Measurements from ENCODE around the gene ZCCHC14.
"Not testable (repeated sequence)": the region's sequence is repeated elsewhere in the genome, so short reads cannot be mapped to it uniquely, and the experiment has no call there.

Gene ZCCHC14

DNA sequence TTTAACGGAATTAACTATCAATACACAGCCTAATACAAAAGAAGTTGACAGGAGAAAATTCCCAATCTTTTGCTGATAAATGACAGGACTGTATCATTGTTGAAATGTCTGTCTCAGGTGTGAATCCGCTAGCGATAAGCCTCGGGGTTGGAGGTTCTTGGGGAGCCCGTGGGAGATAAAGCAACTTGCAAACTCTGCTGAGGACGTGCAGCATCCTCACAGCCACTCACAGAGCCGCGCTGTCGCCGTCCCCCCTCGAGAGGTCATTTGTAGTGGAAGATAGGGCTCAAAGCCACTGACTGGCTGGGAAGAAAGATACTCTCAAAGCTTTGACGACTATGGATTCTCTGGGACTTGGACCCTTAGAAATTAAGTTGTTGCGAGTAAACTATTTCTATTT is 83.7 kb downstream of the ZCCHC14 start:
- DNase-seq (ENCODE audit: low spot score): no peak

DNA sequence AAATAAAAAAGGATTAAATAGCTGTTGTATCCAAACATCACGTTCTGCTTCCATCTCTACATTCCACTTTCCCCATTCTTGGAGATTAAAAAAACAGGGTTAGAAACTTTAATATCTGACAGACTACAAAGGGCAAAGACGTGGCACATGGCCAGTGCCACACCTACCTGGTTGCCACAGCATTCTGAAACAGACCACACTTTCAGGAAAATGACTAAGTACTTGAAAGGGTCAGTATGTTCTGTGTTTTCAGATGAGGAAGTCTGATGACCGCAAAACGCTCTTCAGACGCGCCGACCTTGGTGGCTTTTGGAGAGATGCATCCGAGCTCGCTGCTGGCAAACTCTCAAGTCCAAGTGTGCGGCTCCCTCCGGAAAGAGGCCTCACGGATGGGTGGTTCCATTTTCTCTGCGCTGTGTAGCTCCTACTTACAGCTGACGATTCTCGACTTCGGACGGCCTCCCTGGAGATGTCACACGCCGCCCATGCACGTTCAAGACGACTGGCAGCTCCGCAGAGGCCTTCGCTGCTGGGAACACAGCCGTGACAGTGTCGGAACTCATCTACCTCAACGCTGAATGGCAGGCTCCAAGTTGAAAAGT is 85.2 kb downstream of the ZCCHC14 start:
- peak; percentile 22 for DNase-seq (ENCODE audit: low spot score)

- no peak for DNase-seq (ENCODE audit: low spot score)
Observed at GRCh38 chr16:87406495-87407088, 86.2 kb downstream of the ZCCHC14 start.

GRCh38 chr16:87404764-87405625 is 87.8 kb downstream of the ZCCHC14 start:
- DNase-seq (ENCODE audit: low spot score): no peak

DNA sequence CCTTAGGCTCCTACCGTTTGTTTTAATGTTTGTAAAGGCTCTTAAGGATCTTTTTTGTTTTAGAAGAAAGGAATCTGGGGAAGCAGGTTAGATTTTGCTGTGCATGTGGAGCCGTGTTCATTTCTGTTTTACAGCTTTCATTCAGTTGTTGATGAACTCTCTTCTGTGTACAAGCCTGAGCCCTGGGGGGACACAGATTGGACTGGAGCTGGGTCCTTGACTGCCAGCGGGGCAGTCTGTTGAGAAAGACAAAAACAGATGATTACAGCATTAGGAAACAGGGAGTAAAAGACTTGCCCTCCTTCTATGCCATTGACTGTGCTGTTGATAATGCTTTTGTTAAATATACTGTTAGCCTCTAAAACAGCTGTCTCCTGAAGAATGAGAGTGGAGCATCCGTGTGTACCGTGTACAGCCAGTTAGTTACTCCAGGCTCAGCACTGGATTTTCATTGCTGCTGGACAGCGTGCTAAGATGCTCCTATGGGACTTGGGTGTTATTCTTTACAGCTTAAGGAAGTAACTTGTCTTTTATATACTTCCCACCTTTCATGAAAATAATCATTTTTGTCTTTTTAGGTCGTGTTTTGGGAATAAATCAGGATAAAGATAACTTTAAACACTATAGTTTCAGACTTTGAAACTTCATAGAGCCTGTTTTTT is 97.5 kb downstream of the ZCCHC14 start:
- no peak for DNase-seq (ENCODE audit: low spot score)

DNA sequence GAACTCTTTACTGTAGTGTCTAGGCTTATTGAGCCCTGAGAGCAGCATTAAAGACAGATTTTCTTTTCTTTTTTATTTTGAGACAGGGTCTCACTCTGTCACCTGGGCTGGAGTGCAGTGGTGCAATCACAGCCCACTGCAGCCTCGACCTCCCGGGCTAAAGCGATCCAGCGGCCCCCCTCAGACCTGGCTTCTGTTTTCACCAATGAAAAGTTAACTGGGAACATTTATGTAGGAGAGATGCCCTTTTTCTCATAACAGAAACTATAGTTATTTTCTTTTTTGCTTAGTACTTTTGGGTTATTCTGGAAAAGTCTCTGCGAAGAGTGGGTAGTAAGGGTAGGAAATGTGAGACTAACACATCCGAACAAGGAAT is 99.2 kb downstream of the ZCCHC14 start:
- DNase-seq (ENCODE audit: low spot score): no peak

DNA sequence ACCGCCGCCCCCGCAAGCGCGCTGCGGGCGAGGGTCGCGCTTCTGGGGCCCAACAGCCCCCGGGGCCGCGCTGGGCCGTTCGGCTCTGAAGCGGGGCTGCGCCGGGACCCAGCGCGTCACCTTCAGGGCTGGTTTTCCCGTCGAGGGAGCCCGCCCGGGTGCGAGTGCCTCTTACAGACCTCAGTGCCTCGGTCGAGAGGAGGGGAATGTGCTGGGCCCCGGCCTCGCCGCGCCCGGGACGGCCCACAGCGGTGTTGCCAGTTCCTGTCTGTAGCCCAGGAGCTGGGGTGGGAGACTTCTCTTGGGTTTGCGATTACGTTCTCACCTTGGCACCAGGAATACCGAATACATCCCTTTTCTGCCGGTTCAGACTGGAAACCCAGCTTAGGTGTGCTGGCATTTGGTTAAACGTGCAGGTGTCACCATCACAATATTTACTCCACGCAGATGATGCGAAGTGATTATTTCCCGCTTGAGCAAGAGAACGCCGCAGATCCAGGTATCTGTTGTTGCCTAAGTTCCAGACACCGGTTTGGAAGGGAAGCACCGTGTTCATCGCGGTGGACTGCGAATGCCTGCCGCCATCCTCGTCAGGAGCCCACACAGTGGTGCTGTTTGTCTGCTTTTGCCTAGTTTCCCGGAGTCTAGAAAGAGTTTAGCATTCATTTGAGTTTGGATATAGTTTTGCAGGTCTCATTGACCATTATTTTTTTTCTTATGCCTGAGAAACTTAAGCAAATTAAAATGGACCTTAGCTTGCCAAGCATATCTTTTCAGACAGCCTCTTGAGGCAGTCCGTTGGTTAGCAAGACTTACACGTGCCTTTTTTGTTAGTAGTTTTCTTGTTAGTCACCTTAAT is 99.8 kb downstream of the ZCCHC14 start:
- peak; percentile 15 for DNase-seq (ENCODE audit: low spot score)

- peak; percentile 98 for DNase-seq (ENCODE audit: low spot score)
Observed at GRCh38 chr16:87391950-87392820, 100.6 kb downstream of the ZCCHC14 start, which contains the start of gene MAP1LC3B. Gene MAP1LC3B, plus strand, starts transcription at chr16:87392336. Its CDS starts 92 bp downstream, at chr16:87392428.

- no peak for DNase-seq (ENCODE audit: low spot score)
Observed at GRCh38 chr16:87391324-87391949, 101.4 kb downstream of the ZCCHC14 start.

DNA sequence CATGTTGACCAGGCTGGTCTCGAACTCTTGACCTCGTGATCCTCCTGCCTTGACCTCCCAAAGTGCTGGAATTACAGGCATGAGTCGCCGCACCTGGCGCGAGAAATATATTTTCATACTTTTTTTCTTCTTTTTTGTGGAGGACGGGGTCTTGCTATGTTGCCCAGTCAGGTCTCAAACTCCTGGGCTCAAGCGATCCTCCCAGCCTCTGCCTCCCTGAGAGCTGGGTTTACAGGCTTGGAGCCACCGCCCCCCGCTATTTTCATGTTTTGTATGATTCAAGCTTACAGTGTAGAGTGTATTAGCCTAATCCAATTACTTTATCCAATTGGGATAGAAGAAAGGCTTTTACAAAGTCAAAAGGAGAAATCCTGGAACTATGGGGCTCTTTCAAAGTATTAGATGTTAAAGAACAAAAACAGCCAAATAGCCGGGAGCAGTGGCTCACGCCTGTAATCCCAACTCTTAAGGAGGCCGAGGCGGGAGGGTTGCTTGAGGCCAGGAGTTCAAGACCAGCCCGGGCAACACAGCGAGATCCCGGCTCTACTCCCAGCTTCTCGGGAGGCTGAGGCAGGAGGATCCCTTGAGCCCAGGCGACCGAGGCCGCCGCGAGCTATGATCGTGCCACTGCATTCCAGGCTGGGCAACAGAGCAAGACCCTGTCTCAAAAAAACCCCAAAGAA is 102.0 kb downstream of the ZCCHC14 start:
- no peak for DNase-seq (ENCODE audit: low spot score)

DNA sequence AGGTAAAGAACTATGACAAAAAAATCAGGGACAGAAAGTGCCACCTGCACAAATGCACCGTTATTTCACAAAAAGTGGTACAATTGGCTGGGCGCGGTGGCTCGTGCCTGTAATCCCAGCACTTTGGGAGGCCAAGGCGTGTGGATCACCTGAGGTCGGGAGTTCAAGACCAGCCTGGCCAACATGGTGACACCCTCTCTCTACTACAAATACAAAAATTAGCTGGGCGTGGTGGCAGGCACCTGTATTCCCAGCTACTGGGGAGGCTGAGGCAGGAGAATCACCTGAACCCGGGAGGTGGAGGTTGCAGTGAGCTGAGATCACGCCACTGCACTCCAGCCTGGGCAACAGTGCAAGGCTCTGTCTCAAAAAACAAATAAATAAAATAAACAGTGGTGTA is 102.9 kb downstream of the ZCCHC14 start:
- DNase-seq (ENCODE audit: low spot score): not testable (repeated sequence)

- DNase-seq (ENCODE audit: low spot score): no peak
Observed at GRCh38 chr16:87389245-87389644, 103.6 kb downstream of the ZCCHC14 start.

DNA sequence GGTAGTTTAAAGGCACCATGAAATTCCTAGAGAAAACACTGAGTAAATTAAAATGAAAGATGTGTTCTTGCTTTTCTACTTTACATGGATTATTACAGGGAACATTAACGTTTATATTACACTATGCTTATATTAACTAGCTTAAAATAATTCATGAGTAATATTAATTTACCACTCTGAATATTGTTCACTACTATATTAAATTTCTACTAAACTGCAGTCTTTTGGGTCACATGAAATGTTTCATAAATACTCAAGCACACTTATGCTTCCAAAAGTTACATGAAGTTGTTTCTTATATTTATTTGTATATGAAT is 104.0 kb downstream of the ZCCHC14 start:
- DNase-seq (ENCODE audit: low spot score): no peak

- peak; percentile 96 for DNase-seq (ENCODE audit: low spot score)
Observed at GRCh38 chr16:87387942-87388817, 104.6 kb downstream of the ZCCHC14 start.

DNA sequence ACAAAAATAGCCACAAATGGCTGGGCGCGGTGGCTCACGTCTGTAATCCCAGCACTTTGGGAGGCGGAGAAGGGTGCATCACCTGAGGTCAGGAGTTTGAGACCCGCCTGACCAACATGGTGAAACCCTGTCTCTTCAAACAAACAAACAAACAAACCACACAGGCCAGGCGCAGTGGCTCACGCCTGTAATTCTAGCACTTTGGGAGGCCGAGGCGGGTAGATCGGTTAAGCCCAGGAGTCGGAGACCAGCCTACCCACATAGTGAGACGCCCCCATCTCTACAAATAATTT is 108.0 kb downstream of the ZCCHC14 start:
- not testable (repeated sequence) for DNase-seq (ENCODE audit: low spot score)

GRCh38 chr16:87384162-87384874 is 108.5 kb downstream of the ZCCHC14 start:
- DNase-seq (ENCODE audit: low spot score): no peak

- DNase-seq (ENCODE audit: low spot score): peak; percentile 86
Observed at GRCh38 chr16:87383505-87384161, 109.2 kb downstream of the ZCCHC14 start, which contains the start of gene FBXO31. Gene FBXO31, minus strand, starts transcription at chr16:87383776. Its CDS starts 32 bp downstream, at chr16:87383744.
